Heart left ventricle (tissue), 13 donors: ENCODE data around the gene RPL29.
"Not testable (repeated sequence)": the region's sequence is repeated elsewhere in the genome, so short reads cannot be mapped to it uniquely, and the experiment has no call there.

ENCODE experiments used
- CTCF ChIP-seq, 12 donors: fragments of 200-600 bp; sonication (generic) in 4 of 12; IDR thresholded peaks; one replicate each; pipeline versions ENCODE4 v1.5.0 to v1.8.0; 2018 to 2022; ENCODE audit warnings: antibody characterized with exemption in 12 of 12, mild to moderate bottlenecking in 5 of 12
- POLR2A ChIP-seq, 2 donors: fragments of 450-650 bp; IDR thresholded peaks; one replicate each; pipeline ENCODE4 v1.6.1; 2017; ENCODE audit warnings: antibody characterized with exemption in 2 of 2, mild to moderate bottlenecking in 2 of 2, moderate library complexity in 2 of 2
- donor health status: ischemic (EF 13 %, LVEDD 7.1; RV severe dilation, severe dysfunction).
- donor health status: DM: no; HTN: yes; CAD: no.
- donor health status: DM: no; HTN: no; CAD: no.
- donor health status: ischemic (EF 25% LVEDD 6.9; RV normal size, moderate dysfunction).
- donor health status: ischemic (EF 25% LVEDD 5.7; RV mildly dilated, moderate dysfunction).
- donor health status: ischemic (EF 35%, LVEDD 5.7; RV mildly dilated, moderate dysfunction).
- donor health status: nonischemic (EF 11% LVEDD 7.7; RV severe dilation, severe dysfunction).
- donor health status: DM: yes; HTN: yes; CAD: no.
- donor health status: PGD.
- donor health status: ischemic (EF 29% LVEDD 5.4; RV normal size, mild dysfunction).
- donor health status: nonischemic (EF 23%, LVEDD 6.1; RV moderate dilation, normal function).

- not testable (repeated sequence) for TF ChIP-seq CTCF, POLR2A (IDR thresholded peaks at IDR 0.05)
Measured at GRCh38 chr3:52043039-52043438, 47.3 kb upstream of the RPL29 start.
